Measurements from ENCODE around the gene COL5A3. TPM values are rescaled to one million over a fixed set of nuclear protein-coding genes. Genes with fewer than 3 reads are reported as not detected.

The COL5A3 gene
- total RNA-seq, 4 donors from 2014 or later, result 9.8 to 30.8 (median 25.2) TPM

DNA sequence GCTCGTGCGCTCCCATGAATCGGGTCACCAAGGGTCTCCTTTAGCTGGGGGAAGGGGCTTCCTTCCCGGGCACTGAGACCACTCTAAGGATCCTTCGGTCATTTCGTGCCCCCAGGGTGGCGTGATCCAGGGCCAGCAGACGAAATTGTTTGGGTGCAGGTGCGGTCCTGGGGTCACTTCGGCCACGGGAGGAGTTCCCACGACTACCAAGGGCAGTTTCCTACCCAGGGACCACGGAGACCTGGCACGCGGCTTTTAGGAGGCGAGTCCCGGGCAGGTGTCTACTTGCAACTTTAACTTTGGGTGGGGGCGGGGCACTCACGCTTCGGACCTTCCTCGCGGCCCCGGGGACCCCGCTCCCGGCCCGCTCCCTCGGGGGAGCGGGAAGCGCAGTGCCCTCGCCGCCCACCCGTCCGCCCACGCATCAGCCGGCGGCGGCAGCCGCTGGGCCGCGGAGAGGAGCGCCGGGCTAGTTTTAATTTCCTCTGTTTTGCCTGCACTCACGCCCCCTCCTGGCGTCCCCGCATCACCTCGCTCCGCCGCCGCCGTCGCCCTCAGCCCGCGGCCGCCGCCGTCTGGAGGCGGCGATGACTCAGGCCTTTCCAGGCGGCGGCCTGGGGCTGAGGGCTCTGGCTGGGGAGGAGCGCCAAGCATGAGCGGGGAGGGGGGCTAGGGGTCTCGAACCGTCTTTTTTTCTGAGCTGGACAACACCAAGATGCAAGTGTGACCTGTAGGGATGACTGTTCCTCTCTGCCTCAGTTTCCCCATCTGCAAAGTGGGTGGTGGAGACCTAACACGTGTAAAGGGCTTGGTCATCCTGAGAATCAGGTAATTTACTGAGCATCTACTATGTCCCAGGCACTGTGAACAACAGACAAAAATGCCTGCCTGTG, 95.7 kb downstream of the COL5A3 start:
- ATAC-seq, result peak; percentile 74
- peaks cover 96% of the 10 kb centered on the region for H3K27me3 ChIP-seq
- 0 to 17% methylated on average over 1 of the region's 65 CpGs for WGBS, 2 donors (ENCODE audit: low coverage in 1 of 2)
- no peaks in the 10 kb centered on the region for H3K9me3 ChIP-seq
- peak overlapping the region; percentile 3 to 57 for H3K4me3 ChIP-seq
- peak overlapping the region in 1 of 4 donors; percentile 26 for H3K27ac ChIP-seq
- TF ChIP-seq POLR2AphosphoS5 (IDR thresholded peaks at IDR 0.05) (no peak), POLR2A (IDR thresholded peaks at IDR 0.05) (no peak), EP300 (IDR thresholded peaks at IDR 0.05) (no peak)
- TF ChIP-seq, protein P1, sequence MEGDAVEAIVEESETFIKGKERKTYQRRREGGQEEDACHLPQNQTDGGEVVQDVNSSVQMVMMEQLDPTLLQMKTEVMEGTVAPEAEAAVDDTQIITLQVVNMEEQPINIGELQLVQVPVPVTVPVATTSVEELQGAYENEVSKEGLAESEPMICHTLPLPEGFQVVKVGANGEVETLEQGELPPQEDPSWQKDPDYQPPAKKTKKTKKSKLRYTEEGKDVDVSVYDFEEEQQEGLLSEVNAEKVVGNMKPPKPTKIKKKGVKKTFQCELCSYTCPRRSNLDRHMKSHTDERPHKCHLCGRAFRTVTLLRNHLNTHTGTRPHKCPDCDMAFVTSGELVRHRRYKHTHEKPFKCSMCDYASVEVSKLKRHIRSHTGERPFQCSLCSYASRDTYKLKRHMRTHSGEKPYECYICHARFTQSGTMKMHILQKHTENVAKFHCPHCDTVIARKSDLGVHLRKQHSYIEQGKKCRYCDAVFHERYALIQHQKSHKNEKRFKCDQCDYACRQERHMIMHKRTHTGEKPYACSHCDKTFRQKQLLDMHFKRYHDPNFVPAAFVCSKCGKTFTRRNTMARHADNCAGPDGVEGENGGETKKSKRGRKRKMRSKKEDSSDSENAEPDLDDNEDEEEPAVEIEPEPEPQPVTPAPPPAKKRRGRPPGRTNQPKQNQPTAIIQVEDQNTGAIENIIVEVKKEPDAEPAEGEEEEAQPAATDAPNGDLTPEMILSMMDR (IDR thresholded peaks at IDR 0.05), result peak in 3 of 4 experiments; percentile 13 to 55 (median 40)
- H3K36me3 ChIP-seq, result no peaks in the 10 kb centered on the region
- H3K4me1 ChIP-seq, result peaks cover 0 to 27% (median 17%) of the 10 kb centered on the region in 3 donors

DNA sequence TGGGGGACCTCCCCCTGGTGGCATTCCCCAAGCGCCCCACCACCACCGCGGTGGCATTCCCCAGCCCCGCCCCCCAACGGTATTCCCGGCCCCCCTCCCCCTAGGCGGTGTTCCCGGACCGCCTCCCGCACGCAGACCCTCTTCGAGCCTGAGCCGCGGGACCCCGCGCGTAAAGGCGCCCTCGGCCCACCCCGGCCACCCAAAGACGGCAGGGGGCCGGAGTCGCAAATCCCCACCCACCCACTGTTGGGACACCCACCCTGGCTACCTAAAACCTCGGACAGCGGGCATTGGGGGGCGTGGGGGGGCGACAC, 96.3 kb downstream of the COL5A3 start:
- Histone ChIP-seq H3K36me3 (no peaks in the 10 kb centered on the region), H3K27me3 (peaks cover 95% of the 10 kb centered on the region), H3K4me3 (peak overlapping the region; percentile 3 to 57), H3K4me1 (peaks cover 0 to 27% (median 17%) of the 10 kb centered on the region in 3 donors), H3K27ac (peak overlapping the region in 1 of 4 donors; percentile 13), H3K9me3 (no peaks in the 10 kb centered on the region)
- TF ChIP-seq EP300 (IDR thresholded peaks at IDR 0.05) (no peak), POLR2AphosphoS5 (IDR thresholded peaks at IDR 0.05) (no peak), POLR2A (IDR thresholded peaks at IDR 0.05) (no peak)
- TF ChIP-seq, protein P1 (IDR thresholded peaks at IDR 0.05), result no peak
- no peak for ATAC-seq
- WGBS, 2 donors (ENCODE audit: low coverage in 1 of 2), result no CpG with 5 or more reads among the region's 27 CpGs

DNA sequence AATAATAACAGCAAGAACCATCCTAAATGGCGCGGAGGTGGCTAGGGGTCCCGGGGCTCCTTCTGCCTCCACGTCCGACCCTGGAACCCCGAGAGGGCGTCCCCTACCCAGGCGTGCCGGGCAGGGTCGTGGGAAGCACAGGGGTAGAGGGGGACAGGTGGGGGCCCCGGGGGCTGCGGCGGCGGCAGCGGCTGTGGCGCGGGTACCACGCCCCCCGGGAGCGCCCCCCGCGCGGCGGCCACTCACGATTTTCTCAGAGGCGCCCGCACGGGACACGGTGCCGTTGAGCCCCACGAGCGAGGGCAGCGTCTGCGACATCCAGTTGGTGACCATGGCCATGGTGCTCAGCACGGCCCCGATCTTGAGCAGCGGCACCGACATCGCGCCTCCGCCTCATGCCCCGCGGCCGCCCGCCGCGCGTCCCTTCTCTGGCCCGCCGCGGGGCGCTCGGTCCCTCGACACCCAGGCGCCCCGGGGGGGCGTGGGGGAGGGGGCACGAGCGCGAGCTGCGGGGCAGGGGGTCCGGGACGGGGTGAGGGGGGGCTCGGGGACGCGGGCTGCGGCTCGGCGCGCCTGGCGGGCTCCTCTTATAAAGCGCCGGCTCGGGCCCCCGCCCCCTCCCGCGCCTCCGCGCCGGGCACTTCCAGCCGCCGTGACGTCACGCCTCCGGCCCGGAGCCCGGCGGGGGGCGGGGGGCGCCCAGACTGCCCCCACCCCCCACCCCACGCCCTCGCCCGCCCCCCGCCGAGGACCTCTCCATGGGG, 96.9 kb downstream of the COL5A3 start:
- Histone ChIP-seq H3K27me3 (peaks cover 95% of the 10 kb centered on the region), H3K4me1 (peaks cover 0 to 27% (median 17%) of the 10 kb centered on the region in 3 donors), H3K9me3 (no peaks in the 10 kb centered on the region), H3K4me3 (peak overlapping the region; percentile 3 to 57), H3K27ac (peak overlapping the region in 1 of 4 donors; percentile 13), H3K36me3 (no peaks in the 10 kb centered on the region)
- no peak for TF ChIP-seq EP300 (IDR thresholded peaks at IDR 0.05)
- no peak for TF ChIP-seq POLR2A (IDR thresholded peaks at IDR 0.05)
- no peak for TF ChIP-seq POLR2AphosphoS5 (IDR thresholded peaks at IDR 0.05)
- TF ChIP-seq, protein P1 (IDR thresholded peaks at IDR 0.05), result no peak
- no peak for ATAC-seq
- no CpG with 5 or more reads among the region's 95 CpGs for WGBS, 2 donors (ENCODE audit: low coverage in 1 of 2)

DNA sequence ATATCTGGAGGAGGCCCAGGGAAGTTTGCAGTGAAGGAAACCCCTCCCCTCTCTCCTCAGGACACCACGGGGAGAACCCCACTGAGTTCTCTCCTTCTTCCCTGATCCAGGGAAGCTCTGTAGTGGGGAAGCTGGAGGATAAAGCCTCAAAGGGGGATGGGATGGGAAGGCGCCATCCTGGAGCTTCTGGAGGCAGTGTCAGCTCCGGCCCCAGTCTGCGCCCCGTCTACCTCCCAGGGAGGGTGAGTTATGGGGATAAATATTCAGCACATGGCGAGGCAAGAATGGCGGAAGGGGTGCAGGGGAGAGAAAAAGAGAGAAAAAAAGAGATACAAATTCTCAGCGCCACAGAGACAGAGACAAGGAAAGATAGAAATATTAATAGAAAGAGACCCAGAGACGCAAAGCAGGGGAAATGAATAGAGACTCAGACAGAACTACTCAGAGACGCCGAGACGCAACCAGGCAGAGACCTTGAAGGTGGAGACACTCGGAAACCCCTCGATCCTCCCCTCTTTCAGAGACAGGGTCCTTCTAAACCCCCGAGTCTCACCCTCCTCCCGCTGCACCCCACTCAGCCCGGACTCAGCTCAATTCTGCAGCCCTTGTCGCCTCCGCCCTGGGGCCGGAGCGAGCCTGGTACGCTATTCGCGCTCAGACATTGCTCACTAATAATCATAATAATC, 97.6 kb downstream of the COL5A3 start:
- H3K4me3 ChIP-seq, result peak overlapping the region in 1 of 2 donors; percentile 57
- no peak overlapping the region for H3K27ac ChIP-seq
- no peaks in the 10 kb centered on the region for H3K9me3 ChIP-seq
- H3K27me3 ChIP-seq, result peaks cover 89% of the 10 kb centered on the region
- TF ChIP-seq, protein P1 (IDR thresholded peaks at IDR 0.05), result no peak
- TF ChIP-seq POLR2AphosphoS5 (IDR thresholded peaks at IDR 0.05), result no peak
- no peak for TF ChIP-seq EP300 (IDR thresholded peaks at IDR 0.05)
- no peak for TF ChIP-seq POLR2A (IDR thresholded peaks at IDR 0.05)
- no peaks in the 10 kb centered on the region for H3K36me3 ChIP-seq
- ATAC-seq, result no peak
- H3K4me1 ChIP-seq, result peaks cover 0 to 27% (median 17%) of the 10 kb centered on the region in 3 donors
- 15 to 35% methylated on average over 10 to 14 of the region's 24 CpGs for WGBS, 2 donors (ENCODE audit: low coverage in 1 of 2)

Data from gastroesophageal sphincter (tissue), 4 donors.